HG03066 (cell line): ENCODE data around the gene TMEM62.

Experiments used
- ATAC-seq: cut with Tn5 transposase; IDR thresholded peaks from one replicate; pipeline ENCODE4 v1.9.1; 2021; ENCODE audit warnings: low read depth; ENCODE audit not compliant: unreplicated experiment

The TMEM62 gene

DNA sequence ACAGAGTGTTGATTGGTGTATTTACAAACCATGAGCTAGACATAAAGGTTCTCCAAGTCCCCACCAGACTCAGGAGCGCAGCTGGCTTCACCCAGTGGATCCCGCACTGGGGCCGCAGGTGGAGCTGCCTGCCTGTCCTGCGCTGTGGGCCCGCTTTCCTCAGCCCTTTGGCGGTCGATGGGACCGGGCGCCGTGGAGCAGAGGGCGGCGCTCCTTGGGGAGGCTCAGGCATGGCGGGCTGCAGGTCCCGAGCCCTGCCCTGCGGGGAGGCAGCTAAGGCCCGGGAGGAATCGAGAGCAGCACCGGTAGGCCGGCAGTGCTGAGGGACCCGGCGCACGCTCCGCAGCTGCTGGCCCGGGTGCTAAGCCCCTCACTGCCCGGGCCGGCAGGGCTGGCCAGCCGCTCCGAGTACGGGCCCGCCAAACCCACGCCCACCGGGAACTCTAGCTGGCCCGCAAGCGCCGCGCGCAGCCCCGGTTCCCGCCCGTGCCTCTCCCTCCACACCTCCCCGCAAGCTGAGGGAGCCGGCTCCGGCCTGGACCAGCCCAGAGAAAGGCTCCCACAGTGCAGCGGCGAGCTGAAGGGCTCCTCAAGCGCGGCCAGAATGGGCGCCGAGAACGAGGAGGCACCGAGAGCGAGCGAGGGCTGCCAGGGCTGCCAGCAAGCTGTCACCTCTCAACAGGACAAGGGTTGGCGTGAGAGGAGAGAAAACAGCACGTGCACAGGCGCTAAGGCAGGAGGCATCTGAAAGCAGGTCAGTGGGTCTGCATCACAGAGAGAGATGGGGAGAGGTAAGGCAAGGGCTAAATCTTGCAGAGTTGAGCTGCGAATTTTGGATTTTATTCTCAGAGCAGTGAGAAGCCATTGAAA lies 93.3 kb downstream of the TMEM62 start:
- no peak for ATAC-seq

DNA sequence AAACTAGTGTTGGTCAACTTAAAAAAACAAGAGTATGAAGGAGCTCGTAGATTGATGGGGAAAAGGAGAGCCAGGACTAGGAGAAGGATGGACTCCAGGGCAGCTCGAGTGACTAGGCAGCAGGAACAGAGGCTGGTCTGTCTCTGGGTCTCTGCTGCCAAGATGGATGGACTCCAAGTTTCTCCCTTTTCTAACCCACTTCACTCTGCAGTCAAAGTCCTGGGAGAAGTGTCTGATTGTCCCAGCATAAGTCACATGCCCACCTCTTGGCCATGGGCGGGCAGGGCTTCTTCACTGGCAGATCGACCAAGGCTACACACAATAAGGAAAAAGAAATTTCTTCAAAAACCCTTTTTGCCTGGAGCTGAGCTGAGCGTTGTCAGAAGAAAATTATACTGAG lies 96.6 kb downstream of the TMEM62 start:
- no peak for ATAC-seq

DNA sequence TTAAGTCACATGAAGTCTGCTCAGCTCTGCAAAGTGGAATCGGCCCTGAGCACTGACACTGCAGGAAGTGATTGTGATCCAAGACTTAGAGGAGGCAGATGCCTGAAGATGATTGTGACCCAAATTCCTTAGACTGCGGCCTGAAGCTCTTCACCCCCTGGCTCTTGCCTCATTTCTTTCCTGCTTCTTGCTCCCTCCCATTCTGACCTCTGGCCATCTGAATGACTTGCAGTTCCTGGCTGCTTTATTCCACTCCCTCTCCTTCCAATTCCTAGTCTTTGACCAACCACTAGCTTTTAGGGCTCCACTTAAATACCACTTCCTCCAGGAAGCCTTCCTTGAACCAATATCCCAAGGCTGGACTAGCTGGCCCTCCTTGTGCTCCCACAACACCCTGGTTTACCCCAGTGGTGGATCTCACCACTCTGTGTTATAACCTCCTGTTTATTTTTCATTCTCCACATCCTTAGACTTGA lies 97.3 kb downstream of the TMEM62 start:
- no peak for ATAC-seq

DNA sequence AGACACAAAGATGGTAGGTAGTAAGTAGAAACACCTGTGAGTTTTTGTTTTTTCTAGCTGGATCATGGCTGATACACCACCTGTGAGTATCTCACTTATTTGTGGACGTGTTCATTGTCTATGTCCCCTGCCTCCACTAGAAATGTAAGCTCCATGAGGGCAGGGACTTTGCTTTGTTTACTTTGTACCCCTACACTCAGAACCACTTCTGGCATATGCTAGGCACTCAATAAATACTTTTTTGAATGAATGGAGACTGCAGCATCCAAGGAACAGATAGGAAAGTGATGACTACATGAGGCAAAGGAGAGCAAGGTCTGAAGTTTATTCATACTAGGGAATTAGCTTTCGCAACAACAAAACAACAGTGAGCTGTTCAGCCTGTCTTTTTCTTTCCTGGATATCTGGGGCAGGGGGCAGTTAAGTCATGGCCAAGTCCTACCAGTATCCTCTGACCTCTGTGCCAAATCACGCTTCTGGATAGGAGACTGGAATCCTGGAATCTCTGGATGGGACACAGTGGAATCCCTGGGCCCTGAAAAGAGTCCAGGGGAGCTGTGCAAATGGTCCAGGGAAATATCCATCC lies 99.0 kb downstream of the TMEM62 start:
- no peak for ATAC-seq
